Measurements from ENCODE around the gene KIF2C. TPM values are rescaled to one million over a fixed set of nuclear protein-coding genes. Genes with fewer than 3 reads are reported as not detected.
A peak's percentile ranks its signal among the peaks of the same experiment; 100 is the strongest.
"Not testable (repeated sequence)": the region's sequence is repeated elsewhere in the genome, so short reads cannot be mapped to it uniquely, and the experiment has no call there.

The KIF2C gene
- 1 to 10 TPM; 1.4 to 1.7 TPM for total RNA-seq
- total RNA-seq: 1.6 to 9.4 reads per million in 2 donors

GRCh38 chr1:44739307-44740178, at the start of gene KIF2C:
Gene KIF2C (plus strand): TSS chr1:44739837. CDS start chr1:44739933, 96 bp downstream.
- Mint-ChIP-seq H3K4me3 (peak within 1 kb of the TSS; percentile 87), H3K4me1 (peaks cover 6% of the 10 kb centered on the region), H3K27ac (peak within 1 kb of the TSS; percentile 91), H3K27me3 (no peaks in the 10 kb centered on the region), H3K36me3 (ENCODE audit: low read depth) (peaks cover 4% of the 10 kb centered on the region)
- H3K9me3 ChIP-seq (ENCODE audit: control insufficient read depth, low read length, poor library complexity, severe bottlenecking): no peaks in the 10 kb centered on the region
- DNase-seq (peak; percentile 92 to 94 (median 94)), ATAC-seq (peak; percentile 100)

GRCh38 chr1:44693159-44693558, 46.5 kb upstream of the KIF2C start:
- H3K27ac Mint-ChIP-seq: no peak overlapping the region
- DNase-seq (no peak), ATAC-seq (no peak)
- H3K36me3 Mint-ChIP-seq (ENCODE audit: low read depth): peaks cover 6% of the 10 kb centered on the region
- peaks cover 23% of the 10 kb centered on the region for H3K27me3 Mint-ChIP-seq
- no peaks in the 10 kb centered on the region for H3K9me3 ChIP-seq (ENCODE audit: control insufficient read depth, low read length, poor library complexity, severe bottlenecking)
- no peak overlapping the region for H3K4me3 Mint-ChIP-seq
- H3K4me1 Mint-ChIP-seq: peaks cover 8% of the 10 kb centered on the region

GRCh38 chr1:44693900-44694299, 45.7 kb upstream of the KIF2C start:
- ATAC-seq (no peak), DNase-seq (no peak)
- peaks cover 17% of the 10 kb centered on the region for H3K27me3 Mint-ChIP-seq
- H3K4me1 Mint-ChIP-seq: peaks cover 8% of the 10 kb centered on the region
- no peaks in the 10 kb centered on the region for H3K9me3 ChIP-seq (ENCODE audit: control insufficient read depth, low read length, poor library complexity, severe bottlenecking)
- H3K27ac Mint-ChIP-seq: no peak overlapping the region
- H3K4me3 Mint-ChIP-seq: no peak overlapping the region
- H3K36me3 Mint-ChIP-seq (ENCODE audit: low read depth): peaks cover 6% of the 10 kb centered on the region

DNA sequence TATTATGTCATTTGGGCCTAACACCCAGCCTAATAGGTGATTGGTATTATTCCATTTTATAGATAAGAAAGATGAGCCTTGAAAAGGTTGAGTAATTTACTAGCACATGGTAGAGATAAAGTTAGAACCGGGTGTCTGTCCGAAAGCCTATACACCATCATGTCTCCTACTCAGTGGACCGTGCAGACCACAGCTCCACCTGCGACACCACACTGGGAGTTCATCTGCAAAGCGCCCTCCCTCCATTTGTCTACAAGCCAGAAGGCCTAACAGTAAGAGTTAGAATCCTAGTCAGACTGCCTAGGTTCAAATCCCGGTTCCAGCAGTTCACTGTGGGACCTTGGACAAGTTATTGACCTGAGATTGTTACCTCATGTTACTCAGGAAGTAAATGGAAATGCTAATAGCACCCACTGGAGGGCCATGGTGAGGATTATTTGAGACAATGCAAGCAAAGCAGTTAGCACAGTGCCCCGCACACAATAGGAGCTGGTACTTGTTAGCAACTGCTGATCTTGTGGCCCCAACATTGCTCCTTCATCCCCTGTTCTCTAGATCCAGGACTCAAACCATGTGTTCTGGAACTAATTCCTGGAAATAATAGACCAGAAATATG, 44.7 kb upstream of the KIF2C start:
- Mint-ChIP-seq H3K27me3 (peaks cover 17% of the 10 kb centered on the region), H3K36me3 (ENCODE audit: low read depth) (peaks cover 6% of the 10 kb centered on the region), H3K27ac (no peak overlapping the region), H3K4me3 (no peak overlapping the region), H3K4me1 (peaks cover 8% of the 10 kb centered on the region)
- no peaks in the 10 kb centered on the region for H3K9me3 ChIP-seq (ENCODE audit: control insufficient read depth, low read length, poor library complexity, severe bottlenecking)
- no peak for ATAC-seq
- no peak for DNase-seq

GRCh38 chr1:44695671-44696070, 44.0 kb upstream of the KIF2C start:
- no peak overlapping the region for H3K4me3 Mint-ChIP-seq

DNA sequence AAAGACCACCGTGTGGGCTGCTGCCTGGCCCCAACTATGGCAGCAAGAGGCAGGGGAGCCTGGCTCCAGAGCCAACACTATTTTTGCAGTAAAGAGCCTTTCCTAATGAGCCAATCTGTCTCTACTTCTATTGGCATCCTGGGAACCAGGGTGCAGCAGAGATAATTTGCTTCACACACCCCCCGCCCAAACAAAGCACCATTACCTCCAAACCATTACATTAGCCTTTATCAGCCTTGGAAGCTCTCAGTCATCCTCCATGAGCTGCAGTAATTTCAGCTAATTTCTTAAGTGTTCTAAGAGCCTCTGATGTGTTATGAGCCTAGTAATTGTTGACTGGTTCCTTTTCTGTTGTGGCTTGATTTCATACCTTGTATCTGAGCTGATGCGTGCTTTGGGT, 43.5 kb upstream of the KIF2C start:
- ATAC-seq (no peak), DNase-seq (no peak)
- no peaks in the 10 kb centered on the region for H3K9me3 ChIP-seq (ENCODE audit: control insufficient read depth, low read length, poor library complexity, severe bottlenecking)
- H3K4me1 Mint-ChIP-seq: peaks cover 8% of the 10 kb centered on the region
- H3K27me3 Mint-ChIP-seq: peaks cover 17% of the 10 kb centered on the region
- no peak overlapping the region for H3K4me3 Mint-ChIP-seq
- H3K36me3 Mint-ChIP-seq (ENCODE audit: low read depth): peaks cover 6% of the 10 kb centered on the region
- H3K27ac Mint-ChIP-seq: peak overlapping the region; percentile 53

More at GRCh38 chr1:44695671-44696070, 44.0 kb upstream of the KIF2C start:
- DNase-seq: no peak
- Mint-ChIP-seq H3K27me3 (peaks cover 17% of the 10 kb centered on the region), H3K4me1 (peaks cover 8% of the 10 kb centered on the region), H3K27ac (no peak overlapping the region), H3K36me3 (ENCODE audit: low read depth) (peaks cover 6% of the 10 kb centered on the region)
- no peaks in the 10 kb centered on the region for H3K9me3 ChIP-seq (ENCODE audit: control insufficient read depth, low read length, poor library complexity, severe bottlenecking)
- ATAC-seq: no peak

DNA sequence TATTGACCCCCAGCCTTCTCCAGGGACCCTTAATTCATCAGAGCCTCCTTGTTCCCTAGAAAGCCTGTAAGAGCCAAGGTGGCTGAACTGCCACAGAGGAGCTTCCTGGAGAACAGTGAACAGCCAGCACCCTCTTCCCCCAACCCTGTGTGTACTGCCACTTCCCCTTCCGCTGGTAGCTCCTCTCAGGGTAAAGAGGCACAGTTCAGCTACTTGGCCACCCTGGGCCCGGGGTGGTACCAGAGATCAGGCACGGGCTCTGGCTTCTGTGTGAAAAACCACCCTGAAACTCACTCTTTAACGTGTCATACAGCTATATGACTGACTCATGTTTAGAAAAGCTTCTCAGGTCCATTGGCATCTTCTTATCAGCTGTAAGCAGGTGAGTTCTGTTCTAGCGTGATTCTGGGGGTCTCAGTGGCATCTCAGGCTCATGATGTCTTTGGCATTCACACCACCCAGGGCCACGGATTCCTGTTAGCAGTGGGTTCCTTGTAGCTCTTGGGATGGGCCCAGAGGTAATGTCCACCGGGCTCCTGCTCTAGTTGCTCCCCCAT, 42.8 kb upstream of the KIF2C start:
- H3K27ac Mint-ChIP-seq: peak overlapping the region; percentile 53
- DNase-seq: no peak
- peak overlapping the region; percentile 47 for H3K4me3 Mint-ChIP-seq
- no peaks in the 10 kb centered on the region for H3K9me3 ChIP-seq (ENCODE audit: control insufficient read depth, low read length, poor library complexity, severe bottlenecking)
- peak; percentile 87 for ATAC-seq
- peaks cover 9% of the 10 kb centered on the region for H3K27me3 Mint-ChIP-seq
- peaks cover 6% of the 10 kb centered on the region for H3K4me1 Mint-ChIP-seq
- peaks cover 2% of the 10 kb centered on the region for H3K36me3 Mint-ChIP-seq (ENCODE audit: low read depth)

DNA sequence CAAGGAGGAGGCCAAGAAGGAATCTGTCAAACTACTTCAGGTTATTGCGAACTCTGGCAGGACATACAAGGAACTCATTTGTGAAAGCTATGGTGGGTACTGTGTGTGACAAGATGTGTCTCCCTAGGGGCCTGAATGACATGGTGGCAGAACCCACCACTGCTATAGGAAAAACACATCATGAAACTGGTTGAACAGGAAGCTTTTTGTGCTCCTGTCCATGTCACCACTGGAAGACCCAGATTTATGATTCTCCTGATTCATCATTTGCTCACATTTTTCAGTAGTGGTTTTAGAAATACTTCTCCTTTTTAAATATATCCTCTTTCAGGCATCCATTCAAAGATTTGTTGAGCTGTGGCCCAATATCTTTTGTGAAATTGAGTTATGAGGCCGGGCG, 41.5 kb upstream of the KIF2C start:
- Mint-ChIP-seq H3K4me3 (no peak overlapping the region), H3K4me1 (peaks cover 6% of the 10 kb centered on the region), H3K27me3 (peaks cover 6% of the 10 kb centered on the region), H3K36me3 (ENCODE audit: low read depth) (peaks cover 2% of the 10 kb centered on the region), H3K27ac (peak overlapping the region; percentile 43)
- no peak for DNase-seq
- no peak for ATAC-seq
- no peaks in the 10 kb centered on the region for H3K9me3 ChIP-seq (ENCODE audit: control insufficient read depth, low read length, poor library complexity, severe bottlenecking)

DNA sequence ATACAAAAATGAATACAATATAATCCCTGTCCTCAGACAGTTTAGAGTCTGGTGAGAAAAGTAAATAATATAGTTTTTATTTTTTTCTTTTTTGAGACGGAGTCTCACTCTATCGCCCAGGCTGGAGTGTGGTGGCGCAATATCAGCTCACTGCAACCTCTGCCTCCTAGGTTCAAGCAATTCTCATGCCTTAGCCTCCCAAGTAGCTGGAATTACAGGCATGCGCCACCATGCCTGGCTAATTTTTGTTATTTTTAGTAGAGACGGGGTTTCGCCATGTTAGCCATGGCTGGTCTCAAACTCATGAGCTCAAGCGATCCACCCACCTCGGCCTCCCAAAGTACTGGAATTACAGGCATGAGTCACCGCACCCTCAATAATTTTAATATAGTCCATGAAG, 40.3 kb upstream of the KIF2C start:
- H3K4me1 Mint-ChIP-seq: not testable (repeated sequence)

DNA sequence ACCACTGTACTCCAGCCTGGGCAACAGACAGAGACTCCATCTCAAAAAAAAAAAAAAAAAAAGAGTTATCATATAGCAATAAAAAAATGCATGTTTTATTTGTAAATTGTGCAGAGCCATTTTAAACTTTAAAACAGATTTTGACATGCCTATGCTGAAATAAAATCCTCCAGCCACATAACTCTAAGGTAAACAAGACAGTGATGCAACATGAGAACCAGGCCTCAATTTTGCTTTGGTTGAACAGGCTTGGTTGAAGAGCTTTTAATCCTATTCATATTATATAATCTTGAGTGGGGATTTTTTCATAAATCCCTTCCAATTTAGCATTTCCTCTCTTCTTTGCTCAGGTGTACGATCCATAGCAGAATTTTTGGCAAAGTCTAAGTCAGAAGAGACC, 39.1 kb upstream of the KIF2C start:
- H3K27me3 Mint-ChIP-seq: peaks cover 6% of the 10 kb centered on the region
- no peak overlapping the region for H3K27ac Mint-ChIP-seq
- H3K4me1 Mint-ChIP-seq: peaks cover 2% of the 10 kb centered on the region
- no peak overlapping the region for H3K4me3 Mint-ChIP-seq
- no peaks in the 10 kb centered on the region for H3K9me3 ChIP-seq (ENCODE audit: control insufficient read depth, low read length, poor library complexity, severe bottlenecking)
- DNase-seq (no peak), ATAC-seq (no peak)
- no peaks in the 10 kb centered on the region for H3K36me3 Mint-ChIP-seq (ENCODE audit: low read depth)

More for the DNA sequence above, 40.3 kb upstream of the KIF2C start:
- not testable (repeated sequence) for H3K9me3 ChIP-seq (ENCODE audit: control insufficient read depth, low read length, poor library complexity, severe bottlenecking); H3K4me3 Mint-ChIP-seq; H3K27ac Mint-ChIP-seq; DNase-seq; H3K27me3 Mint-ChIP-seq; H3K36me3 Mint-ChIP-seq (ENCODE audit: low read depth); ATAC-seq

DNA sequence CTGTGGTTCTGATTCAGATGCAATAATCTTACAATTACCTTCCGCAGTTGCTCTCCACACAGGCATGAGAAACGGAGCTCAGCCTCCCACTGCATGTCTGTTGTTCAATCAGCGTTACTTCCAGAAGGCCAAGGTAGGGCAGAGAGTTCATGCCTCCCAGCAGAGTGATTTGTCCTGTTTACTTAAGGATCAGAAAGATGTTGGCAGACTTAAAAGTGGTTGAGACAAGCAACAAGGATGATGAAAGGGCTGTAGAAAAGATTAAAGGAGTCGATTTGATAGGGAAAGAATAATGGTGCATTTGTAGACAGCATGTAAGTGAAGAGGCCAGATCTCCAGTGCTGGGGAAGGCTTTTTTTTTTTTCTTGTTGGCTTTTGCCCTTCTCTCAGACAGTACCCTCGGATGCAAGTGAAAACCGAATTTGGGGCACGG, 38.5 kb upstream of the KIF2C start:
- Mint-ChIP-seq H3K4me3 (no peak overlapping the region), H3K27me3 (peaks cover 6% of the 10 kb centered on the region), H3K27ac (no peak overlapping the region)

GRCh38 chr1:44705470-44705869, 34.2 kb upstream of the KIF2C start:
- no peak overlapping the region for H3K4me3 Mint-ChIP-seq
- no peak for ATAC-seq
- no peak overlapping the region for H3K27ac Mint-ChIP-seq
- H3K36me3 Mint-ChIP-seq (ENCODE audit: low read depth): peaks cover 3% of the 10 kb centered on the region
- H3K9me3 ChIP-seq (ENCODE audit: control insufficient read depth, low read length, poor library complexity, severe bottlenecking): no peaks in the 10 kb centered on the region
- H3K4me1 Mint-ChIP-seq: peaks cover 12% of the 10 kb centered on the region
- DNase-seq: no peak
- H3K27me3 Mint-ChIP-seq: peaks cover 12% of the 10 kb centered on the region

More for the DNA sequence above, 38.5 kb upstream of the KIF2C start:
- DNase-seq (no peak), ATAC-seq (no peak)
- peaks cover 4% of the 10 kb centered on the region for H3K4me1 Mint-ChIP-seq
- no peaks in the 10 kb centered on the region for H3K36me3 Mint-ChIP-seq (ENCODE audit: low read depth)
- no peaks in the 10 kb centered on the region for H3K9me3 ChIP-seq (ENCODE audit: control insufficient read depth, low read length, poor library complexity, severe bottlenecking)

DNA sequence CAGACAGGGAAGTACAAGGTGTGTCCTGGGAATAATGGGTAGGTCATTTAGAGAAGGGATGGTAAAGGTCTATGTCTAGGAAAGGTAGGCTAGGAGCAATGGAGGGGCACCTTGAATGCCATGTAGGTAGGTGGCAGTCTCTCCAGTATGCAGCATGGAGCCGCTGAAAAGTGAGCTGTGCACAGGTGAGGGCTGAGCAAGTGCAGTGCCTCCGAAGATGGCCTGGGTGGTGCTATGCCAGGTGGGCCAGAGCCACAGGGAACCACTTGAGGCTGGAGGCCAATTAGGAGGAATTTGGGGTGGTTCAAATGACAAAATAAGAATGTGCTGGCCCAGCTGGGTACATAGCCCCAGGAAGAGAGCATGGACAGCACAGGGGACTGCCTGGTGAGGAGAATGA, 33.7 kb upstream of the KIF2C start:
- no peak for ATAC-seq
- H3K27ac Mint-ChIP-seq: no peak overlapping the region
- H3K27me3 Mint-ChIP-seq: peaks cover 12% of the 10 kb centered on the region

More for the DNA sequence above, 33.7 kb upstream of the KIF2C start:
- H3K9me3 ChIP-seq (ENCODE audit: control insufficient read depth, low read length, poor library complexity, severe bottlenecking): no peaks in the 10 kb centered on the region
- peaks cover 3% of the 10 kb centered on the region for H3K36me3 Mint-ChIP-seq (ENCODE audit: low read depth)
- peaks cover 12% of the 10 kb centered on the region for H3K4me1 Mint-ChIP-seq
- H3K4me3 Mint-ChIP-seq: no peak overlapping the region
- no peak for DNase-seq

Data from T-helper 17 cell (primary cell).